ENCODE measurements around the gene DYRK1B. TPM values are rescaled to one million over a fixed set of nuclear protein-coding genes. Genes with fewer than 3 reads are reported as not detected.

DYRK1B gene
- polyA plus RNA-seq, 2 of the 4 experiments (the other 2 are of a cell fraction), result 13.8 to 18.6 TPM

DNA sequence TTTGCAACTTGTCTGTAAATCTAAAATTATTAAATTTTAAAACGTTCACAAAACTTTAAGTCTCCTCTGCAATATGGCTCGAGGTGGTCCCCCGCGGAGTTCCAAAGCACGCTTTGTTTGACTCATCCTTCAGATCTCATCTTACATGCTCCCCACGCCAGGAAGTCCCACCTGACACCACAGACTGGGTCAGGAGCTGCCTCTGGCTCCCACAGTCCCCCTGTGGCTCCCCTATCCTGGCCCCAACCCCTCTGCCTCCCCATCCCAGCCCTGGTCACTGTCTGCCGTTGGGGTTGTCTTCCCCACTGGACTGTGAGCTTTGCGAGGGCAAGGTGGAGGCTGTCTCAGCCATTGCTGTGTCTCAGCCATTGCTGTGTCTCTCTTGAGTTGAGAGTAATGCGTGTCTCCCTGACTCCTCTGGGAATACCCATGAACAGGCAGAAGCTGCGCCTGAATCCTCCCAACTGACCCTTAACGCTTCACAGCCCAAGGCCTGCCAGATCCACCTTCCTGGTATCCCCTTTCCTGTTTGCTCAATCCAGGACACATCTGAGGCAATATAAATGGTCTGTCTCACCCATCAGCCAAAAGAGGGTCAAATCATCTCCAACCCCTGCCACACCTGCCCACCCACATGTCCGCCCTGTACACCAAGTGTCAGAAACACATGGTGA is 15.9 kb downstream of the DYRK1B start:
- WGBS (ENCODE audit: missing lambda C conversion rate), result 91% methylated on average over 12 of the region's 12 CpGs
- no peak for DNase-seq (ENCODE audit: low read depth in 1 of 2, low spot score in 1 of 2)
- Histone ChIP-seq H3K4me2 (no peak overlapping the region), H3K27ac (no peak overlapping the region), H3K4me1 (no peaks in the 10 kb centered on the region), H3K9me3 (0 out of 3 replicates have a peak, but pooled peaks cover 2% of the 10 kb centered on the region), H3K4me3 (no peak overlapping the region)
- POLR2A ChIA-PET, result interaction anchor here (2.2 kb wide), 1 partner anchor 16 kb away, joined by 10 read pairs; the partner anchor contains the start of gene DYRK1B
- no peak for FAIRE-seq
- ATAC-seq, result no peak
- CTCF ChIA-PET, result interaction anchor here (0.6 to 9.2 kb wide), 8 partner anchors 9 to 147 kb away, joined by 3 to 64 read pairs (median 4); no protein-coding TSS in a partner anchor
- no peak for TF ChIP-seq JUNB (IDR thresholded peaks at IDR 0.05)
- no peak for TF ChIP-seq MYC (IDR thresholded peaks at IDR 0.05; ENCODE audit: borderline replicate concordance, low read length)
- TF ChIP-seq ZFP36 (IDR thresholded peaks at IDR 0.05; ENCODE audit: borderline replicate concordance, partially characterized antibody), result no peak
- no peak for TF ChIP-seq FOXS1 (CRISPR knock-in tag; IDR thresholded peaks at IDR 0.05)
- TF ChIP-seq SREBF2 (IDR thresholded peaks at IDR 0.05), result no peak

GRCh38 chr19:39816287-39817048 is 17.5 kb downstream of the DYRK1B start:
- Histone ChIP-seq H3K9me3 (0 out of 3 replicates have a peak, but pooled peaks cover 2% of the 10 kb centered on the region), H3K4me2 (no peak overlapping the region), H3K4me1 (no peaks in the 10 kb centered on the region), H3K4me3 (no peak overlapping the region), H3K27ac (no peak overlapping the region)
- ChIA-PET CTCF (interaction anchor here (0.6 to 9.2 kb wide), 6 partner anchors 10 to 290 kb away, joined by 3 to 64 read pairs (median 4); no protein-coding TSS in a partner anchor), POLR2A (no interaction called here)
- TF ChIP-seq ATOH8 (CRISPR knock-in tag; IDR thresholded peaks at IDR 0.05; ENCODE audit: low read depth), result no peak
- TF ChIP-seq BCL3 (IDR thresholded peaks at IDR 0.05), result no peak
- no peak for TF ChIP-seq FOSL2 (IDR thresholded peaks at IDR 0.05)
- TF ChIP-seq FOSL2 (CRISPR knock-in tag; IDR thresholded peaks at IDR 0.05), result no peak
- TF ChIP-seq, protein P1, sequence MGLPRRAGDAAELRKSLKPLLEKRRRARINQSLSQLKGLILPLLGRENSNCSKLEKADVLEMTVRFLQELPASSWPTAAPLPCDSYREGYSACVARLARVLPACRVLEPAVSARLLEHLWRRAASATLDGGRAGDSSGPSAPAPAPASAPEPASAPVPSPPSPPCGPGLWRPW (IDR thresholded peaks at IDR 0.05), result no peak
- TF ChIP-seq MYC (IDR thresholded peaks at IDR 0.05; ENCODE audit: borderline replicate concordance, low read length), result no peak
- no peak for TF ChIP-seq SREBF2 (IDR thresholded peaks at IDR 0.05)
- TF ChIP-seq CHD2 (IDR thresholded peaks at IDR 0.05; ENCODE audit: low read length, partially characterized antibody), result no peak
- no peak for TF ChIP-seq RAD21 (conservative IDR thresholded peaks at IDR 0.05 in 1 of 2, IDR thresholded peaks at IDR 0.05 in 1 of 2)
- no peak for TF ChIP-seq RNF2 (IDR thresholded peaks at IDR 0.05; ENCODE audit: borderline replicate concordance, low read depth)
- no peak for TF ChIP-seq RFX5 (IDR thresholded peaks at IDR 0.05)
- no peak for TF ChIP-seq KDM1A (IDR thresholded peaks at IDR 0.05; ENCODE audit: low read depth)
- TF ChIP-seq PHF8 (IDR thresholded peaks at IDR 0.05; ENCODE audit: borderline replicate concordance, low read depth), result no peak
- TF ChIP-seq, protein P2, sequence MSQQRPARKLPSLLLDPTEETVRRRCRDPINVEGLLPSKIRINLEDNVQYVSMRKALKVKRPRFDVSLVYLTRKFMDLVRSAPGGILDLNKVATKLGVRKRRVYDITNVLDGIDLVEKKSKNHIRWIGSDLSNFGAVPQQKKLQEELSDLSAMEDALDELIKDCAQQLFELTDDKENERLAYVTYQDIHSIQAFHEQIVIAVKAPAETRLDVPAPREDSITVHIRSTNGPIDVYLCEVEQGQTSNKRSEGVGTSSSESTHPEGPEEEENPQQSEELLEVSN (IDR thresholded peaks at IDR 0.05; ENCODE audit: borderline replicate concordance, low read depth), result no peak
- no peak for DNase-seq (ENCODE audit: low read depth in 1 of 2, low spot score in 1 of 2)
- peak; percentile 59 for FAIRE-seq
- no peak; a peak in 1 of 6 replicates for ATAC-seq
- 71% methylated on average over 5 of the region's 5 CpGs for WGBS (ENCODE audit: missing lambda C conversion rate)
